Activated T-cell treated with anti-CD3 and anti-CD28 coated beads, Interleukin-2, amount 50 U/mL, for 24 hours (primary cell): ENCODE measurements around the gene YEATS2.
"Not testable (repeated sequence)": the region's sequence is repeated elsewhere in the genome, so short reads cannot be mapped to it uniquely, and the experiment has no call there.

Experiments
- DNase-seq: peaks from one replicate; pipeline ENCODE4 v3.0.0-alpha.2; 2020
- H3K27ac Mint-ChIP-seq: 2 replicates; pipeline ENCODE4 v1.8.0; 2020; ENCODE audit warnings: mild to moderate bottlenecking, mixed read lengths
- H3K27me3 Mint-ChIP-seq: 2 replicates; pipeline ENCODE4 v1.8.0; 2020; ENCODE audit warnings: mixed read lengths
- H3K36me3 Mint-ChIP-seq: 2 replicates; pipeline ENCODE4 v1.8.0; 2020; ENCODE audit warnings: low read depth, mixed read lengths
- H3K4me1 Mint-ChIP-seq: 2 replicates; pipeline ENCODE4 v1.8.0; 2020; ENCODE audit warnings: low read depth, mixed read lengths
- H3K4me3 Mint-ChIP-seq: 2 replicates; pipeline ENCODE4 v1.8.0; 2020; ENCODE audit warnings: mild to moderate bottlenecking, moderate library complexity, mixed read lengths
- H3K9me3 Mint-ChIP-seq: 2 replicates; pipeline ENCODE4 v1.8.0; 2020; ENCODE audit warnings: mixed read lengths

Gene YEATS2

DNA sequence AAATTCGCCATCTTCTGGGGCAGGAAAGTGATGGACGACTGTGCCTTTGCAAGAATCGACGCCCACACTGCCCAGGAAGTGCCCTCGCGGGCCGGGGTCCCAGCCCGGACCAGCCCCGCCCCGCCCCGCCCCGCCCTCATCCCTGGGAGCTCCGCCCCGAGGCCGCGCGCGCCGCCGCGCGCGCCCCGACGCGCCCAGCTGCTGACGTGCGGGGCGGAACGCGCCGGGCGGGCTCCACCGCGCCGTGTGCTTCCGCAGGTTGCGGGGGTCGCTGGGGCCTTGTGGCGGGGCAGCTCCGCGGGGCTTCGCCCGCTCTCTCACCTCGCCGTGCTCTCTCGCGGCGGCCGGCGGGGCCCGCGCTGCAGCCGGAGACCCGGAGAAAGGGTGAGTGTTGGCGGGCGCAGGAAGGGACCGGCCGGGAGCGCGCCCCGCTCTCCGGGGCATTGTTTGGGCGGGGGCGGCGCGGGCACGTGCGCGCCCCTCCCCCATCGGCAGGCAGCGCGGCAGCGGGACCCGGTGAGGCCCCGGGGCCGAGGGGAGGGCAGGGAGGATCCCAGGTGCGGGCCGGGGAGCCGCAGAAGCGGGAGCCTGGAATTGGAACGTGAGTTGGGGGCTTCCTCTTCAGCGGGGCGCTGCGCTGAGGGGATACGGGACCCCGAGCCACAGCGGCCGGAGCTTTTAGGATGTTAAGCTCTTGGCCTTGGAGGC, at the start of gene YEATS2:
Gene YEATS2 (plus strand): TSS at position 188 of the 708 bp plus-strand sequence. CDS start 17,366 bp downstream, outside the sequence.
- peak; percentile 89 for DNase-seq
- Mint-ChIP-seq H3K27me3 (no peaks in the 10 kb centered on the region), H3K9me3 (no peaks in the 10 kb centered on the region), H3K36me3 (peaks cover 44% of the 10 kb centered on the region), H3K27ac (peak within 1 kb of the TSS; percentile 96), H3K4me3 (peak within 1 kb of the TSS; percentile 82), H3K4me1 (peaks cover 37% of the 10 kb centered on the region)

DNA sequence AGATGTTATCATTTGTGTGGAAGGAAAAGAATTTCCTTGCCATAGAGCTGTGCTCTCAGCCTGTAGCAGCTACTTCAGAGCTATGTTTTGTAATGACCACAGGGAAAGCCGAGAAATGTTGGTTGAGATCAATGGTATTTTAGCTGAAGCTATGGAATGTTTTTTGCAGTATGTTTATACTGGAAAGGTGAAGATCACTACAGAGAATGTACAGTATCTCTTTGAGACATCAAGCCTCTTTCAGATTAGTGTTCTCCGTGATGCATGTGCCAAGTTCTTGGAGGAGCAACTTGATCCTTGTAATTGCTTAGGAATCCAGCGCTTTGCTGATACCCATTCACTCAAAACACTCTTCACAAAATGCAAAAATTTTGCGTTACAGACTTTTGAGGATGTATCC, 47.0 kb upstream of the YEATS2 start:
- no peak for DNase-seq
- H3K4me1 Mint-ChIP-seq, result peaks cover 2% of the 10 kb centered on the region
- H3K27ac Mint-ChIP-seq, result no peak overlapping the region
- H3K27me3 Mint-ChIP-seq, result no peaks in the 10 kb centered on the region
- H3K36me3 Mint-ChIP-seq, result peaks cover 65% of the 10 kb centered on the region
- no peak overlapping the region for H3K4me3 Mint-ChIP-seq
- peaks cover 33% of the 10 kb centered on the region for H3K9me3 Mint-ChIP-seq

DNA sequence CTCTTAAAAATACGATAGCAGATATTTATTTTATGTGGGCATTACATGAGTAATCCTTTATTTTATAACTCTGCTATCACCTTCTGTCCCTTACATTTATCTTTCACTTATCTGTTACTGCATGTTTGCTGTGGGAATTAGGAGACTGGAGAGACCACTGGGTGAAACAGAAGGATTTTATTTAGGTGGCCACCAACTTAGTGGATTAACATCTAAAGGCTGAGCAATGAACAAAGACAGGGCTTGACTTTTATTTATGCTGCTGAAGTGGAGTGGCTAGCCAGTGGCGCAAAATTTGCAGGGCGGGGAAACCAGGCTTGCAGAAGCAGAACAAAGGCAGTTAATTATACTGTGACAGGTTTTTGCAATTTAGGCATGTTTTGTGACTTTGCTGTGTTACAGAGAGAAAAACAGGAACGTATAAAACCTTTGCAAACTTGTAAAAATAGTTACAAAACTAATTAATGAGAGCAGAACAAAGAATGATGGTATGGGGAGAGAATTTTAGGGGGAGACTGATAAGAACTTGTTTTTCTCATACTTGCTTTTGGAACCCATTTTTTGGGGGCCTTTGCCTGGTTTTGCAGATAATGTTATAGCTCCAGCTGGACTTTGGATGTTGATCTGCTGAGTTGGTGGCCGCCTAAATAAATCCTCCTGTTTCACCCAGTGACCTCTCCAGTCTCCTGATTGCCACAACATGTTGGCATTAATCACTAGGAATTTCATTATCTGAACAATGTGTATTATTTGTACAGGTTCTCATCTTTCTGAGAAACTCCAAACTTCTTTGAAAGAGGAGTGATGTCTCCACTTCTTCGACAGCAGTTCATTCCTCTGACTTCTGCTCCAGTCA, 44.2 kb upstream of the YEATS2 start:
- Mint-ChIP-seq H3K9me3 (peaks cover 41% of the 10 kb centered on the region), H3K4me1 (peaks cover 8% of the 10 kb centered on the region), H3K36me3 (peaks cover 66% of the 10 kb centered on the region), H3K27ac (no peak overlapping the region), H3K4me3 (no peak overlapping the region), H3K27me3 (no peaks in the 10 kb centered on the region)
- no peak for DNase-seq

DNA sequence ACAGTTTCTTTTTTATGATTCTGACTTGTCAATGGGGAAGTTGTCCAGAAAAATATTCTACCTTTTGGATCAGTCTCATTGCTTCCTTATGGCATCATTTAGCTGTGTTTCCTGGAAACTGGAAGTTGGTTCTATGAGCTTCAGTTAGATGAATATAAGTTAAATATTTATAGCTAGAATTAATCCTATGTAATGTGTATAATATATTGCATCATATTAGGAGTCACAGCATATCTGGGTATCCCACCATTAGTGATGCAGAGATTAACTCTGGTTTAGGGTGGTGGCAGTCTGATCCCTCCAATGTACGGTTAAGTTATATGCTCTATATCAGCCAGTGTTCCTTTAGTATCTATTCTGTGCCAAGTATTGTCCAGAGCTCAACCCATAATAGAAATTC, 42.9 kb upstream of the YEATS2 start:
- Mint-ChIP-seq H3K9me3 (peaks cover 38% of the 10 kb centered on the region), H3K27ac (no peak overlapping the region), H3K4me3 (no peak overlapping the region), H3K27me3 (no peaks in the 10 kb centered on the region), H3K36me3 (peaks cover 69% of the 10 kb centered on the region), H3K4me1 (peaks cover 13% of the 10 kb centered on the region)
- no peak for DNase-seq

DNA sequence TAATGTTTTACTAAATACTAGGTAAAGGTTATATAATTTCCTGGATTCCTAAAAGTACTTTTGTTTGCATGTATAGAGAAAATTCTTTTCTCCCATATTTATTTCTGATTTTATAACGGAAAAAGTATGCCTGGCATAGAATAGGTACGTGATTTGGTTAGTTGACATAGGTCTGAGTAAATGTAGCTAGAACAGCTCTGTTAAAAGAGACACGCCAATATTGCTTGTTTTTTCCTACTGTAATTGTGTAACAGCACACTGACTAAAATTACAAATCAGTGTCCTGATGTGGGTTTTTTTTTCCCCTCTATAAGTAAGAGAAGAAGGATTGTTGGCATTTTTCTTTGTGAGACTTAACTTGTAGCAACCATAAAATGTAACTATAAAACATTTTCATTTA, 35.5 kb upstream of the YEATS2 start:
- Mint-ChIP-seq H3K36me3 (peaks cover 41% of the 10 kb centered on the region), H3K27me3 (no peaks in the 10 kb centered on the region), H3K9me3 (peaks cover 2% of the 10 kb centered on the region), H3K4me1 (peaks cover 26% of the 10 kb centered on the region), H3K27ac (no peak overlapping the region), H3K4me3 (no peak overlapping the region)
- no peak for DNase-seq

DNA sequence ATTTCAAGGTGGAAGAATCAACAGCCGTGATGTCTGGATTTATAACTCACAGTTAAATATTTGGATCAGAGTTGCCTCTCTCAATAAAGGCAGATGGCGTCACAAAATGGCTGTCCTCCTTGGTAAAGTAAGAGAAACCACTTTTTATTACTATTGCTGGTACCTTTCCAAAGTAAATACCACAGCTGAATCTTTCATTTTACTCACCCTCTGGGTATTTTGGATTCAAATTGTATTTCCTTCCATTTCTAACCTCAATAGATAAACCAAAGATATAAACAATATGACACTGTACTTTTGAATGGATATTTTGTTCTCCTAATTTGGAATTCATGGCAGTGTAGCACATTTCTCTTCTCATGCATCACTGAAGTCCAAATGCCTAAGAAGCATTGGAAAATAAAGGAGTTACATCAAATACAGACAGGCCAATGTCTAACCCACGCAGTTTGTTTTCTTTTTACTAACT, 32.6 kb upstream of the YEATS2 start:
- peaks cover 17% of the 10 kb centered on the region for H3K4me1 Mint-ChIP-seq
- H3K27ac Mint-ChIP-seq, result no peak overlapping the region
- peaks cover 28% of the 10 kb centered on the region for H3K36me3 Mint-ChIP-seq
- DNase-seq, result no peak
- H3K27me3 Mint-ChIP-seq, result no peaks in the 10 kb centered on the region
- H3K4me3 Mint-ChIP-seq, result no peak overlapping the region
- H3K9me3 Mint-ChIP-seq, result no peaks in the 10 kb centered on the region

DNA sequence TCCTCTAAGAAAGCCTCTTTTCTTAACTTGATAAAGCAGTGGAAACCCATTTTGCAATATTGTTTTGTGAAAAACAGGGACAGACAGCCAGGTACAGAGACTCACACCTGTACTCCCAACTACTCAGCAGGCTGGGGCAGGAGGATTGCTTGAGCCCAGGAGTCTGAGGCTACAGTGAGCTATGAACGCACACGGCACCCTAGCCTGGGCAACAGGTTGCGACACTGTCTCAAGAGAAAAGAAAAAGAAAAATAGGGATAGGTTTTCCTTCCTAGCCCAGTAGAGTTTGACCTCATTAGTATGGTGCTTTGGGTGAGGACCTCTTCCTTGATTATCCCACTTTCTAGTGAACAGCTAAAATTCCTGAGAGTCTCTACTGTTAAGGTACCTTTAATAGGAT, 17.5 kb upstream of the YEATS2 start:
- Mint-ChIP-seq H3K27me3 (no peaks in the 10 kb centered on the region), H3K4me3 (no peak overlapping the region), H3K4me1 (peaks cover 8% of the 10 kb centered on the region), H3K27ac (no peak overlapping the region), H3K9me3 (no peaks in the 10 kb centered on the region), H3K36me3 (peaks cover 14% of the 10 kb centered on the region)
- no peak for DNase-seq

DNA sequence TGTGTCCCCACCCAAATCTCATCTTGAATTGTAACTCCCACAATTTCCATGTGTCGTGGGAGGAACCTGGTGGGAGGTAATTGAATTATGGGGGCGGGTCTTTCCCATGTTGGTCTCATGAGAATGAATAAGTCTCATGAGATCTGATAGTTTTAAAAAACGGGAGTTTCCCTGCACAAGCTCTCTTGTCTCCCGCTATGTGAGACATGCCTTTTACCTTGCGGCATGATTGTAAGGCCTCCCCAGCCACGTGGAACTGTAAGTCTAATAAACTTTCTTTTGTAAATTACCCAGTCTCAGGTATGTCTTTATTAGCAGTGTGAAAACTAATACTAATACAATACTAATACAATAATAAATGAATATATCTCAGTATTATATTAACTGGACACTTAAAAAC, 9.9 kb upstream of the YEATS2 start:
- Mint-ChIP-seq H3K27ac (no peak overlapping the region), H3K4me1 (peaks cover under 1% of the 10 kb centered on the region), H3K36me3 (no peaks in the 10 kb centered on the region), H3K4me3 (no peak overlapping the region), H3K9me3 (no peaks in the 10 kb centered on the region), H3K27me3 (no peaks in the 10 kb centered on the region)
- no peak for DNase-seq

DNA sequence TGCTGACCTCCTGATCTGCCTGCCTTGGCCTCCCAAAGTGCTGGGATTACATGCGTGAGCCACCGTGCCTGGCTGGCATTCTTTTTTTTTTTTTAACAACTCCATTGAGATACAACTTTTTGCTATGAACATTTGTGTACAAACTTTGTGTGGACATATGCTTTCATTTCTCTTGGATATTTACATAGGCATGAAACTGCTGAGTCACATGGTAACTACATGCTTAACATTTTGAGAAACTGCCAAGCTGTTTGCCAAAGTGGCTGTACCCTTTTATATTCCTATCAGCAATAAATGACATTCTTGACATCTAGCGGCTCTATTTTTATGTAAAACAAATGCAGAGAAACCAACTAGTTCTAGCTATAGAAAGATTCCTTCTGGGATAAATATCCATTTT, 8.7 kb upstream of the YEATS2 start:
- no peaks in the 10 kb centered on the region for H3K4me1 Mint-ChIP-seq
- no peak for DNase-seq
- no peaks in the 10 kb centered on the region for H3K36me3 Mint-ChIP-seq
- H3K9me3 Mint-ChIP-seq, result no peaks in the 10 kb centered on the region
- no peak overlapping the region for H3K4me3 Mint-ChIP-seq
- H3K27ac Mint-ChIP-seq, result no peak overlapping the region
- no peaks in the 10 kb centered on the region for H3K27me3 Mint-ChIP-seq

DNA sequence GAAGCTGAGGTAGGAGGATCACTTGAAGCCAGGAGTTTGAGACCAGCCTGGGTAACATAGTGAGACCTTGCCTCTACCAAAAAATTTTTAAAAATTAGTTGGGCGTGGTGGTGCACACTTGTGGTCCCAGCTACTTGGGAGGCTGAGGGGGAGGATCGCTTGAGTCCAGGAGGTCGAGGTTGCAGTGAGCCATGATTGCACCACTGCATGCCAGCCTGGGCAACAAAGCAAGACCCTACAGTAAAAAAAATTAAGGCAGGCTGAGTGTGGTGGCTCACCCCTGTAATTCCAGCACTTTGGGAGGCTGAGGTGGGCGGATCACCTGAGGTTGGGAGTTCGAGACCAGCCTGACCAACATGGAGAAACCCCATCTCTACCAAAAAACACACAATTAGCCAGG, 8.0 kb upstream of the YEATS2 start:
- not testable (repeated sequence) for H3K27me3 Mint-ChIP-seq, DNase-seq, H3K36me3 Mint-ChIP-seq, H3K9me3 Mint-ChIP-seq, H3K27ac Mint-ChIP-seq, H3K4me1 Mint-ChIP-seq, H3K4me3 Mint-ChIP-seq

DNA sequence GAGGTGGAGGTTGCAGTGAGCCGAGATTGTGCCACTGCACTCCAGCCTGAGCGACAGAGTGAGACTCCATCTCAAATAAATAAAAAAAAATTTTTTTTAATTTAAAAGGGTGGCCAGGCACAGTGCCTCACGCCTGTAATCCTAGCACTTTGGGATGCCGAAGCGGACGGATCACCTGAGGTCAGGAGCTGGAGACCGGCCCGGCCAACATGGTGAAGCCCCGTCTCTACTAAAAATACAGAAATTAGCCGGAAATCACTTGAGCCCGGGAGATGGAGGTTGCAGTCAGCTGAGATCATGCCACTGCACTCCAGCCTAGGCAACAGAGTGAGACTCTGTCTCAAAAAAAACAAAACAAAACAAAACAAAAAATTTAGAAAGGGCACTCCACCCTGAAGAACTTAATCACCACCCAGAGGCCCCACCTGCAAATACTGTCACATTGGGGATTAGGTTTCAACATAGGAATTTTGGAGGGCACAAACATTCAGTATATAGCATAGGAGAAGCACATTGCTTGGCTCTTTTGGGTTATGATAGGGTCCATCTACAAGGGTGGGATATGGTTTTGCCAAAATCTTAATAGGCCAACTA, 7.1 kb upstream of the YEATS2 start:
- Mint-ChIP-seq H3K36me3 (no peaks in the 10 kb centered on the region), H3K9me3 (no peaks in the 10 kb centered on the region), H3K4me1 (no peaks in the 10 kb centered on the region), H3K27ac (no peak overlapping the region), H3K4me3 (no peak overlapping the region), H3K27me3 (no peaks in the 10 kb centered on the region)
- no peak for DNase-seq

DNA sequence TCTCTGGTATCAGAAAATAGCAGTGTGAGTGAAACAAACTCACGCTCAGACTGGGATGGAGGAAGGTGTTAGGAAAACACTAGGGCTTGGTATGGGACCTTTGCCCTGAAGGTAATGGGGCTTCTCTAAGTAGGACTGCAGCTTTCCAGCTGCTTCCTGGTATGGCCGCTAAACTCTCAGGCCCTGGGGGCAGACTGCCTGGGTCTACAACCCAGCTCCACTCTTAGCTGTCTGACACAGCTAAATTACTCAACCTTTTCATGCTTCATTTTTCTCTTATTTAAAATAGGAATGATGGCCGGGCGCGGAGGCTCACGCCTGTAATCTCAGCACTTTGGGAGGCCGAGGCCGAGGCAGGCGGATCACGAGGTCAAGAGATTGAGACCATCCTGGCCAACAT, 5.2 kb upstream of the YEATS2 start:
- no peak for DNase-seq
- Mint-ChIP-seq H3K27ac (no peak overlapping the region), H3K4me3 (no peak overlapping the region), H3K9me3 (no peaks in the 10 kb centered on the region), H3K4me1 (peaks cover 6% of the 10 kb centered on the region), H3K27me3 (no peaks in the 10 kb centered on the region), H3K36me3 (no peaks in the 10 kb centered on the region)

DNA sequence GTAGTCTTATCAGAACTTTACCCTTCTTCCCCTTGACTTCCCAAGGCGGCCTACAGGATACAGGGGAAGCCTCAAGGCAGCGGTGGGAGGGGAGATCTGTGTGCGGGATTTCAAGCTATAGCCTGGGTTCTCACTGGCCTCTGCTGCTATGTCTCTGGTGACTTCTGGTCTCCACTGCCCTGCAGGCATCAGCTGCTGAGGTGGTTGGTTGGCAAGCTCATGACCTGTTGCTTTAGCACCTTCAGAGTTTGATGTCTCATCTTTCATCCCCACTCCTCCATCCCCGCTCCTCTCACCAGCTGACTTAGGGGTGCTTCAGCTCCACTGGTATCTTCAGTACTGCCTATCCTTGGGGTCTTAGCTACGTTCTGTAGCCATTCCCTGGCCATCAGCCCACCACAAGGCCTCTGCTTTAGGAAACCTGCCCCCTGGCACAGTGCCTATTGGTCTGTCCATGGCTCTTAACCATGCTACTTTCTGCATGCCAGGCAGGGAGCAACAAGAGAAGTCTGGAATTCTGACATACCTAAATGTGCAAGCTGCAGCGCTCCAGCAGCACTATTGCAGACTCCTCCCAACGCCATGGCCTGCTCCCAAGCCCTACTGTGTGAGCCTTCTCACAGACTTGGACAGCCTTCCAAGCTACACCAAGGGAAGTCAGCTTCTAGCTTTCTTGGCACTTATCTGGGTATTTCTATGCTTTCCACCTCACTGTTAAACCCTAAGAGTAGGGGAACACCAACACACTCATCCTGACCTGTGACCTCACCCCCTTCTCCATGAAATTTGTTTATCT, 1.8 kb upstream of the YEATS2 start:
- no peak for DNase-seq
- Mint-ChIP-seq H3K27ac (peak overlapping the region; percentile 7), H3K9me3 (no peaks in the 10 kb centered on the region), H3K4me1 (peaks cover 25% of the 10 kb centered on the region), H3K4me3 (no peak overlapping the region), H3K27me3 (no peaks in the 10 kb centered on the region), H3K36me3 (peaks cover 25% of the 10 kb centered on the region)

DNA sequence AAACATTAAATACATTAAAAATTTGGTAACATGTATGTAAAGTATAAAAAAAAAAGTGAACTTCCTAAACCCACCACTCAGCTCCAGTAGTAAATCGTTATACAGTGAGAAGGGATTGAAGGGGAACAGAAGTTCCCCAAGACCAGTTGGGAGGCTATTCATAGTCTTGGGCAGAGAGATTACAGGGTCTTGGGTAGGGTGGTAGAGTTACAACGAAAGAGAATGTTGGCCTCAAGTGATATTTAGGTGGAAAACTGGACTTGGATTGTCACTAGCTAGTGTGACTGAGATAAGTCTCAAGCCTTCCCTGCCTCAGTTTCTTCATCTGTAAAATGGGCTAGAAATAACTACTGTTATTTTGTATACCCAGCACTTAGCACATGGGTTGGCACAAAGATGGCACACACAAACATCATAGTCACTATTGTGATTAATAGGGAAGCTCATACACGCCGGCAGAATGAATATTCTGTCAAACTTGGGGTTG, 431 bp upstream of the YEATS2 start:
- Mint-ChIP-seq H3K4me1 (peaks cover 34% of the 10 kb centered on the region), H3K27ac (peak overlapping the region; percentile 89), H3K4me3 (peak overlapping the region; percentile 79), H3K9me3 (no peaks in the 10 kb centered on the region), H3K27me3 (no peaks in the 10 kb centered on the region), H3K36me3 (peaks cover 38% of the 10 kb centered on the region)
- DNase-seq, result no peak
